Stomach smooth muscle (tissue), 2 donors: ENCODE data around the gene GLB1L.

Source experiments
- H3K27ac ChIP-seq: one replicate; pipeline ENCODE4 v1.7.0; 2013; ENCODE audit warnings: mild to moderate bottlenecking, low read length, inconsistent platforms
- H3K27me3 ChIP-seq, 2 donors: one replicate each; pipeline ENCODE4 v1.7.0; 2013; ENCODE audit warnings: low read length in 2 of 2; ENCODE audit not compliant: insufficient read depth in 2 of 2, control insufficient read depth in 1 of 2
- H3K36me3 ChIP-seq, 2 donors: one replicate each; pipeline ENCODE4 v1.7.0; 2013; ENCODE audit warnings: low read length in 2 of 2; ENCODE audit not compliant: control insufficient read depth in 2 of 2, insufficient read depth in 2 of 2
- H3K4me1 ChIP-seq: one replicate; pipeline ENCODE4 v1.7.0; 2013; ENCODE audit warnings: low read length; ENCODE audit not compliant: control insufficient read depth, insufficient read depth
- H3K4me3 ChIP-seq, 2 donors: one replicate each; pipeline ENCODE4 v1.7.0; 2013; ENCODE audit warnings: low read length in 2 of 2
- H3K9ac ChIP-seq, 2 donors: one replicate each; pipeline ENCODE4 v1.7.0; 2013; ENCODE audit warnings: low read length in 2 of 2, mild to moderate bottlenecking in 1 of 2
- H3K9me3 ChIP-seq, 2 donors: one replicate each; pipeline ENCODE4 v1.7.0; 2013; ENCODE audit warnings: low read length in 2 of 2; ENCODE audit not compliant: control insufficient read depth in 2 of 2
- donor health status: healthy.
- donor health status: Pancreatic carcinoma.

GLB1L gene

GRCh38 chr2:219279916-219280516, 34.8 kb upstream of the GLB1L start:
- H3K36me3 ChIP-seq: peaks cover 43% of the 10 kb centered on the region in 2 donors
- H3K9me3 ChIP-seq: no peaks in the 10 kb centered on the region
- peaks cover 47% of the 10 kb centered on the region for H3K4me1 ChIP-seq
- H3K9ac ChIP-seq: peak overlapping the region; percentile 90 to 94
- no peaks in the 10 kb centered on the region for H3K27me3 ChIP-seq
- peak overlapping the region; percentile 90 to 93 for H3K4me3 ChIP-seq
- H3K27ac ChIP-seq: peak overlapping the region; percentile 95

GRCh38 chr2:219279151-219279915, 34.1 kb upstream of the GLB1L start, which contains the start of gene DNAJB2:
Gene DNAJB2, plus strand, starts transcription at chr2:219279366. Its CDS starts 468 bp downstream, at chr2:219279834.
- H3K9ac ChIP-seq: peak within 1 kb of the TSS; percentile 90 to 94
- H3K9me3 ChIP-seq: no peaks in the 10 kb centered on the region
- H3K36me3 ChIP-seq: peaks cover 36 to 38% of the 10 kb centered on the region in 2 donors
- H3K4me3 ChIP-seq: peak within 1 kb of the TSS; percentile 90 to 93
- H3K27me3 ChIP-seq: no peaks in the 10 kb centered on the region
- peak within 1 kb of the TSS; percentile 95 for H3K27ac ChIP-seq
- peaks cover 49% of the 10 kb centered on the region for H3K4me1 ChIP-seq

- H3K4me3 ChIP-seq: peak overlapping the region; percentile 21 to 66
- H3K36me3 ChIP-seq: peaks cover 30 to 32% of the 10 kb centered on the region in 2 donors
- peak overlapping the region; percentile 95 for H3K27ac ChIP-seq
- no peaks in the 10 kb centered on the region for H3K27me3 ChIP-seq
- no peaks in the 10 kb centered on the region for H3K9me3 ChIP-seq
- H3K4me1 ChIP-seq: peaks cover 55% of the 10 kb centered on the region
- peak overlapping the region; percentile 52 to 75 for H3K9ac ChIP-seq
These were observed 33.5 kb upstream of the GLB1L start for GRCh38 chr2:219278655-219279150.

DNA sequence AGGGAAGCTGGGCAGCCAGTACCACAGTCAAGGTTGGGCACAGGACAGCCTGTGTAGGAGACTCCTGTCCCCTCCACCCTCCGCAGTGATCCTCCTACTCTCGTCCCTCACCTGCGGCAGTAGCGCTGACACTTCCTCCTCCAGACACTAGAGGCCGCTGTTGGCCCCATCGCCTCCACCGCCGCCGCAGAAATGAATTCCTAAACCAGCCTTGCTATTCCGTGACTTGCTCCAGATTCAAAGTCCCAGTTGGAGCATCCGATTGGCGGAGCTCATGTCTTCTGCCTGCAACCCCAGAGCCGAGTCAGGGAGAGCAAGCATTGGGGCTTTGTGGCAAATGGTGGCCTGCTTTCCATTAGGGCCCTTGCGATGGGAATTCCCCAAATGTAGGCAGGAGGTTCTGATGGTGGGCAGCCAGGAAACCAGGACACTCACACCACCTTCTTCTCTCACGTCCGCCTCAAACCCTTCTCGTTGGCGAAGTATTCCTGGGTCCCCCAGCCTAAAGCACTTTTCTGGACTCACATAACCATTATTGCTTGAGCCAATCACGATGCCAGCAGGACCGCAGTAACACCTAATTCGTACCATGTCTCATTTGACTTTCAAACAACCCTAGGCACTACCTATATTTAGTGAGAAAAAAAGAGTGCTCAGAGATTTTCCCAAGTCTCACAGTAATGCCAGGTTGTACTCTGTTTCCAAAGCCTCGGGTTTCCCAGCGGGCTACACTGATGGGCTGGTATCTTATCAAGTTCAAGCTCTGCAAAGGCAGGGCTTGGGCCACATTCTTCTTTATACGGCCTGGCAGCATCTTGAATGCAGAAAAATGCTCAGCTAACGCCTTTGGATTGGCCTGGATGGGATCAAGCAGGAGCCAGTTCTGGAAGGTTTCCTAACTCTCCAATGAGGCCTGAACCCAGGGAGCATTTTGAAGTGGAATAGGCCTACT, 32.7 kb upstream of the GLB1L start:
- Histone ChIP-seq H3K36me3 (peaks cover 24 to 25% of the 10 kb centered on the region in 2 donors), H3K27ac (peak overlapping the region; percentile 95), H3K27me3 (no peaks in the 10 kb centered on the region), H3K4me1 (peaks cover 56% of the 10 kb centered on the region), H3K9ac (peak overlapping the region; percentile 52 to 75), H3K4me3 (peak overlapping the region; percentile 36 to 66), H3K9me3 (no peaks in the 10 kb centered on the region)

- Histone ChIP-seq H3K27me3 (no peaks in the 10 kb centered on the region), H3K27ac (peak overlapping the region; percentile 82), H3K9ac (peak overlapping the region; percentile 32 to 58), H3K36me3 (no peaks in the 10 kb centered on the region), H3K9me3 (no peaks in the 10 kb centered on the region), H3K4me3 (peak overlapping the region in 1 of 2 donors; percentile 1), H3K4me1 (peaks cover 37% of the 10 kb centered on the region)
These were observed 29.2 kb upstream of the GLB1L start for GRCh38 chr2:219274361-219274921.

DNA sequence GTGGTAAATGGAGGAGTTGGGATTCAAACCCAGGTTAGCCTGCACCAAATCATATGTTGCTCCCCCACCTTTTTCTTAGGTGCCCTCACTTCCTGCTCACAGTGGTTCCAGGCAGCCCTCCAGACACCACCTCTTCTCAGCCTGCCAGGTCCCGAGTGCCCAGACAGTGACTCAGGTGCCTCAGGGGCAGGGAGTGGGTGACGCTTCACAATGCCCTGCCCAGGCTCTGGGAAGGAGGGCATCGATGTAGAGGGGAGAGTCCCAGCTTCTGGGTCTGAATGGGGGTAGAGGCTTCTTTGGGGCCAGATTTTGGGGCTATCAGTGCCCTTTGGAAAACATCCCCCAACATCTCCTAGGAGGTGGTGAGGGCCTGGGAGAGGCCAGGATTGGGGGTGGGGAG, 28.7 kb upstream of the GLB1L start:
- Histone ChIP-seq H3K4me1 (peaks cover 38% of the 10 kb centered on the region), H3K9me3 (no peaks in the 10 kb centered on the region), H3K27me3 (no peaks in the 10 kb centered on the region), H3K9ac (peak overlapping the region; percentile 32 to 58), H3K27ac (peak overlapping the region; percentile 82), H3K36me3 (no peaks in the 10 kb centered on the region), H3K4me3 (peak overlapping the region in 1 of 2 donors; percentile 1)

DNA sequence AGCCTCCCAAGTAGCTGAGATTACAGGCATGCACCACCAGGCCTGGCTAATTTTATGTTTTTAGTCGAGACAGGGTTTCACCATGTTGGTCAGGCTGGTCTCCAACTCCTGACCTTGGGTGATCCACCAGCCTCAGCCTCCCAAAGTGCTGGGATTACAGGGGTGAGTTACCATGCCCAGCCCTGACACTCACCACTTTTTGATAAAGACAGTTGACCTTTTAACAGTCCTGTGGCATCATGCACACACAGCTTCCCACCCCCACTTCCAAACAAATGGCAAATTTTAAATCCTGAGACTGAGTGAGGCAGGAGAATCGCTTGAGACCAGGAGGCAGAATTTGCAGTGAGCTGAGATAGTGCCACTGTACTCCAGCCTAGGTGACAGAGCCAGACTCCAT, 27.8 kb upstream of the GLB1L start:
- no peaks in the 10 kb centered on the region for H3K9me3 ChIP-seq
- H3K27ac ChIP-seq: no peak overlapping the region
- no peaks in the 10 kb centered on the region for H3K36me3 ChIP-seq
- H3K27me3 ChIP-seq: no peaks in the 10 kb centered on the region
- peaks cover 29% of the 10 kb centered on the region for H3K4me1 ChIP-seq
- H3K4me3 ChIP-seq: no peak overlapping the region
- H3K9ac ChIP-seq: no peak overlapping the region

GRCh38 chr2:219272356-219272755, 27.1 kb upstream of the GLB1L start:
- no peaks in the 10 kb centered on the region for H3K9me3 ChIP-seq
- no peaks in the 10 kb centered on the region for H3K27me3 ChIP-seq
- H3K36me3 ChIP-seq: no peaks in the 10 kb centered on the region
- H3K4me1 ChIP-seq: peaks cover 23% of the 10 kb centered on the region
- no peak overlapping the region for H3K4me3 ChIP-seq
- H3K27ac ChIP-seq: no peak overlapping the region
- no peak overlapping the region for H3K9ac ChIP-seq

DNA sequence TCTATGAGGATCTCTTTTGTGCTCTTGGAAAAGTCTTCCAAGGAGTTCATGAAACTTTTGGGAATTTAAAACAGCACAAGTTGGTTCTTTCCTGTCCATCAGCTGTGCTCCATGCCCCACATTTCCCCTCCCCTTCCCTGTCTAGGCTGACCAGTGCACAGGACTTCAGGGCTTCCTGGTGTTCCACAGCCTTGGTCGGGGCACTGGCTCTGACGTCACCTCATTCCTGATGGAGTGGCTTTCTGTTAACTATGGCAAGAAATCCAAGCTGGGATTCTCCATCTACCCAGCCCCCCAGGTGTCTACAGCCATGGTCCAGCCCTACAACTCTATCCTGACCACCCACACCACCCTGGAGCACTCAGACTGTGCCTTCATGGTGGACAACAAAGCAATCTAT, 25.8 kb upstream of the GLB1L start:
- H3K27me3 ChIP-seq: no peaks in the 10 kb centered on the region
- H3K36me3 ChIP-seq: no peaks in the 10 kb centered on the region
- H3K9ac ChIP-seq: no peak overlapping the region
- H3K27ac ChIP-seq: no peak overlapping the region
- H3K4me3 ChIP-seq: no peak overlapping the region
- H3K4me1 ChIP-seq: peaks cover 23% of the 10 kb centered on the region
- no peaks in the 10 kb centered on the region for H3K9me3 ChIP-seq

GRCh38 chr2:219270055-219270372, 24.8 kb upstream of the GLB1L start:
- no peak overlapping the region for H3K27ac ChIP-seq
- no peaks in the 10 kb centered on the region for H3K36me3 ChIP-seq
- no peak overlapping the region for H3K9ac ChIP-seq
- H3K9me3 ChIP-seq: no peaks in the 10 kb centered on the region
- H3K27me3 ChIP-seq: no peaks in the 10 kb centered on the region
- H3K4me1 ChIP-seq: peaks cover 22% of the 10 kb centered on the region
- no peak overlapping the region for H3K4me3 ChIP-seq
